ENCODE results near the gene NFATC2IP.

NFATC2IP gene

DNA sequence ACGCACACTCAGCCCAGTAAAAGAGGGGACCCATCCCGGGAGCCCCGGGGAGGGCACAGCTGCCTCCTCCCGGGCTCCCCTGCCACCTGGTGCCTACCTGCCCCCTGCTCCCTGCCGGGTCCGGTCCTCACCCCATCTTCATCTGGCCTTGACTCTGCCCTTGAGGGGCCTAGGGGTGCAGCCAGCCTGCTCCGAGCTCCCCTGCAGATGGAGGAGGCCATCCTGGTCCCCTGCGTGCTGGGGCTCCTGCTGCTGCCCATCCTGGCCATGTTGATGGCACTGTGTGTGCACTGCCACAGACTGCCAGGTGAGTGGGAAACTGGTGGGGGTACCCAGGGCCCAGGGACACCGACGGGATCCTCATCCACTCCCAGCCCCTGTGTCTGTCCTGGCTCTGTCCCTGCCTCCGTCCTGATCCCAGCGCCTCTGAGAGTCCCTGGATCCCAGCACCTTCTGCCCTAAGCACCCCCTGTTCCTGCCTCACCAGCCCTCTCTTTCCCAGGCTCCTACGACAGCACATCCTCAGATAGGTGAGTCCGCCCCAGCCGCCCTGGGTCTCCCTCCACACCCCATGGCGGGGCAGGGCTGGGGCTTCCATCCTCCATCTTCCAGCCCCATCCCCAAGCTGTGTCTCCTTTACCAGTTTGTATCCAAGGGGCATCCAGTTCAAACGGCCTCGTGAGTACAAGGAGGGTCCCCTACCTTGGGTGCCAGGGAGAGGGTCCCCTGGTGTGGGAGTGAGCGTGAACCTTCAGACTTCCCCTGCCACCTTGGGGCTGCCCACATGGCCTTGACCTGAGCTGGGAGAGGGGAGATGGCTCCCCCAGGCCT is 34.7 kb downstream of the NFATC2IP start:
- Histone ChIP-seq H3K4me3 (ENCODE audit: low read length) (no peak overlapping the region), H3K27me3 (ENCODE audit: insufficient read depth, low read length) (no peaks in the 10 kb centered on the region), H3K36me3 (ENCODE audit: insufficient read depth, low read length) (peaks cover 24% of the 10 kb centered on the region), H3K9me3 (ENCODE audit: insufficient read depth, low read depth, low read length) (no peaks in the 10 kb centered on the region), H3K4me1 (ENCODE audit: insufficient read depth, low read length) (no peaks in the 10 kb centered on the region), H3K9ac (ENCODE audit: low read depth, low read length) (no peak overlapping the region), H3K27ac (ENCODE audit: low read depth, low read length) (no peak overlapping the region)
- WGBS = 93% methylated on average over 19 of the region's 19 CpGs

- Histone ChIP-seq H3K27me3 (ENCODE audit: insufficient read depth, low read length) (no peaks in the 10 kb centered on the region), H3K27ac (ENCODE audit: low read depth, low read length) (no peak overlapping the region), H3K9ac (ENCODE audit: low read depth, low read length) (no peak overlapping the region), H3K36me3 (ENCODE audit: insufficient read depth, low read length) (peaks cover 19% of the 10 kb centered on the region), H3K4me1 (ENCODE audit: insufficient read depth, low read length) (no peaks in the 10 kb centered on the region), H3K9me3 (ENCODE audit: insufficient read depth, low read depth, low read length) (no peaks in the 10 kb centered on the region), H3K4me3 (ENCODE audit: low read length) (no peak overlapping the region)
- WGBS = 90% methylated on average over 7 of the region's 9 CpGs
Measured at GRCh38 chr16:28986046-28986445, 35.3 kb downstream of the NFATC2IP start.

DNA sequence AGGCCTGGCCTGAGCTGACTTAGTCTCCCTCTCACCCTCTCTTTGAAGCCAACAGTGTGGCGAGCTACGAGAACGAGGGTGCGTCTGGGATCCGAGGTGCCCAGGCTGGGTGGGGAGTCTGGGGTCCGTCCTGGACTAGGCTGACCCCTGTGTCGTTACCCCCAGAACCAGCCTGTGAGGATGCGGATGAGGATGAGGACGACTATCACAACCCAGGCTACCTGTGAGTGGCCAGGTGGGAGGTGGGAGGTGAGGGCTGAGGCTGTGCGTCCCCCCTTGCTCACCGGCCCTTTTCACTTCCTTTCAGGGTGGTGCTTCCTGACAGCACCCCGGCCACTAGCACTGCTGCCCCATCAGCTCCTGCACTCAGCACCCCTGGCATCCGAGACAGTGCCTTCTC is 35.8 kb downstream of the NFATC2IP start:
- Histone ChIP-seq H3K4me1 (ENCODE audit: insufficient read depth, low read length) (no peaks in the 10 kb centered on the region), H3K4me3 (ENCODE audit: low read length) (no peak overlapping the region), H3K27ac (ENCODE audit: low read depth, low read length) (no peak overlapping the region), H3K9me3 (ENCODE audit: insufficient read depth, low read depth, low read length) (no peaks in the 10 kb centered on the region), H3K27me3 (ENCODE audit: insufficient read depth, low read length) (no peaks in the 10 kb centered on the region), H3K9ac (ENCODE audit: low read depth, low read length) (no peak overlapping the region), H3K36me3 (ENCODE audit: insufficient read depth, low read length) (peaks cover 18% of the 10 kb centered on the region)
- 94% methylated on average over 13 of the region's 13 CpGs for WGBS

DNA sequence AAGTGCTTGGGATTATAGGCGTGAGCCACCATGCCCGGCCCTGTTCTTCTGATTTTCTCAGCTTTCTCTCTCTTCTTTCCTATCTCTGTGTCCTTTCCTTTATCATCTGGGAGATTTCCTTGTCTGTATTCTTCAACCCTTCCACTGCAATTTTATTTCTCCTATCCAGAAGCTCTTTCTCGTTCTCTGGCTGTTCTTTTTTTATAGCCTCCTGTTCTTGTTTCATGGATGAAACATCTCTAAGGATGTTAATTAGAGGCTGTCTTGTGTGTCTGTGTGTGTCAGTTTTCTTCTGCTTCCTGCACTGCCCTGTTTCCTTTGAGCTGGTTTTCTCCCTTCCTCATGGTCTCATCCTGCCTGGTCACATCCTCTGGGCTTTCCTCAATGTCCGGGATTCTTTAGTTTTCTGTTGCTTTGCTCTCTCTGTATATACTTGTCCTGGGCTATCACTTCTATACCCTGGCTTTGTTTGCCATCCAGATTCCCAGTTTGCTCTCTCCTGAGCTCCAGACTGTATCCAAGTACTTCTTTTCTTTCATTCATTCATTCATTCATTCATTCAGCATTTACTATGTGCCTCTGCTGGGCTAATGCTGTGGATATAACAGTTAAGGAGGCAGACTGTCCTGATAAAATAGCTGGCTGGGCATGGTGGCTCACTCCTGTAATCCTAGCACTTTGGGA is 36.6 kb downstream of the NFATC2IP start:
- no peak overlapping the region for H3K27ac ChIP-seq (ENCODE audit: low read depth, low read length)
- H3K4me3 ChIP-seq (ENCODE audit: low read length) = no peak overlapping the region
- no peaks in the 10 kb centered on the region for H3K4me1 ChIP-seq (ENCODE audit: insufficient read depth, low read length)
- WGBS = 94% methylated on average over 4 of the region's 4 CpGs
- H3K27me3 ChIP-seq (ENCODE audit: insufficient read depth, low read length) = no peaks in the 10 kb centered on the region
- no peak overlapping the region for H3K9ac ChIP-seq (ENCODE audit: low read depth, low read length)
- peaks cover 12% of the 10 kb centered on the region for H3K36me3 ChIP-seq (ENCODE audit: insufficient read depth, low read length)
- no peaks in the 10 kb centered on the region for H3K9me3 ChIP-seq (ENCODE audit: insufficient read depth, low read depth, low read length)

DNA sequence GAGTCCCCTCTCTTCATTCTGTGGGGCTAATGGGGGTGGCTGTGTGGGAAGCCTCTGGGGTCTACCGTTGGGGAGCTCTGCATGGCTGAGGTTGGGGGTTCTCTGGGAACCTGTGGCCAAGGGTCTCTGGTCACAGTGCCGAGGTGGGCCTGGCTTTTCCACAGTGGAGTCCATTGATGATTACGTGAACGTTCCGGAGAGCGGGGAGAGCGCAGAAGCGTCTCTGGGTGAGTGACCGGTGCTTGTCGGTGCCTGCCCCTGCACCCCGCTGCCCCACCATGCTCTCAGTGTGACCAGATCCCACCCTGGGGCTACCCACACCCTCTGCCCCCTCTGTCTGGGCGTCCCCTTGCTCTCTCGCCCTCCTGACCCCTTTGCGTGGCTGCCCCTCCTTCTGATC is 38.6 kb downstream of the NFATC2IP start:
- H3K27me3 ChIP-seq (ENCODE audit: insufficient read depth, low read length) = no peaks in the 10 kb centered on the region
- no peak overlapping the region for H3K27ac ChIP-seq (ENCODE audit: low read depth, low read length)
- peaks cover 5% of the 10 kb centered on the region for H3K36me3 ChIP-seq (ENCODE audit: insufficient read depth, low read length)
- no peaks in the 10 kb centered on the region for H3K4me1 ChIP-seq (ENCODE audit: insufficient read depth, low read length)
- H3K4me3 ChIP-seq (ENCODE audit: low read length) = no peak overlapping the region
- WGBS = 95% methylated on average over 14 of the region's 14 CpGs
- H3K9ac ChIP-seq (ENCODE audit: low read depth, low read length) = no peak overlapping the region
- H3K9me3 ChIP-seq (ENCODE audit: insufficient read depth, low read depth, low read length) = no peaks in the 10 kb centered on the region

DNA sequence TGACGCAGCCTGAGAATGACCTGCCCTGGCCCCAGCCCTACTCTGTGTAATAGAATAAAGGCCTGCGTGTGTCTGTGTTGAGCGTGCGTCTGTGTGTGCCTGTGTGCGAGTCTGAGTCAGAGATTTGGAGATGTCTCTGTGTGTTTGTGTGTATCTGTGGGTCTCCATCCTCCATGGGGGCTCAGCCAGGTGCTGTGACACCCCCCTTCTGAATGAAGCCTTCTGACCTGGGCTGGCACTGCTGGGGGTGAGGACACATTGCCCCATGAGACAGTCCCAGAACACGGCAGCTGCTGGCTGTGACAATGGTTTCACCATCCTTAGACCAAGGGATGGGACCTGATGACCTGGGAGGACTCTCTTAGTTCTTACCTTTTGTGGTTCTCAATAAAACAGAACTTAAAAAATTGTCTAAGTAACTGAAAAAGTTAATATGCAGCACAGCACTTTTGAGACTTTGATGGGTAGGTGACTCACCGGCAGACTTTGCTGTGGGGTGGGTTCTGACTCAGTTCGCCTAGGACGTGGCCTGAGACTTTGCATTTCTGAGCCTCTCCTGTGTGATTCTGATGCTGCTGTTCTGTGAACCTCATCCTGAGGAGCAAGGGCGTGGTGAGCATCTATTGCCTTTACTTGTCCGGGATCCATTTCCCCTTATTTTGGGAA is 39.8 kb downstream of the NFATC2IP start:
- H3K27me3 ChIP-seq (ENCODE audit: insufficient read depth, low read length) = no peaks in the 10 kb centered on the region
- no peaks in the 10 kb centered on the region for H3K4me1 ChIP-seq (ENCODE audit: insufficient read depth, low read length)
- no peaks in the 10 kb centered on the region for H3K9me3 ChIP-seq (ENCODE audit: insufficient read depth, low read depth, low read length)
- no peak overlapping the region for H3K9ac ChIP-seq (ENCODE audit: low read depth, low read length)
- peaks cover 5% of the 10 kb centered on the region for H3K36me3 ChIP-seq (ENCODE audit: insufficient read depth, low read length)
- 95% methylated on average over 11 of the region's 11 CpGs for WGBS
- no peak overlapping the region for H3K4me3 ChIP-seq (ENCODE audit: low read length)
- H3K27ac ChIP-seq (ENCODE audit: low read depth, low read length) = no peak overlapping the region

GRCh38 chr16:28991687-28992086 is 41.0 kb downstream of the NFATC2IP start:
- H3K9ac ChIP-seq (ENCODE audit: low read depth, low read length) = no peak overlapping the region
- no peak overlapping the region for H3K4me3 ChIP-seq (ENCODE audit: low read length)
- H3K27ac ChIP-seq (ENCODE audit: low read depth, low read length) = no peak overlapping the region
- 91% methylated on average over 8 of the region's 8 CpGs for WGBS
- H3K27me3 ChIP-seq (ENCODE audit: insufficient read depth, low read length) = no peaks in the 10 kb centered on the region
- no peaks in the 10 kb centered on the region for H3K9me3 ChIP-seq (ENCODE audit: insufficient read depth, low read depth, low read length)
- H3K4me1 ChIP-seq (ENCODE audit: insufficient read depth, low read length) = no peaks in the 10 kb centered on the region
- peaks cover 5% of the 10 kb centered on the region for H3K36me3 ChIP-seq (ENCODE audit: insufficient read depth, low read length)

DNA sequence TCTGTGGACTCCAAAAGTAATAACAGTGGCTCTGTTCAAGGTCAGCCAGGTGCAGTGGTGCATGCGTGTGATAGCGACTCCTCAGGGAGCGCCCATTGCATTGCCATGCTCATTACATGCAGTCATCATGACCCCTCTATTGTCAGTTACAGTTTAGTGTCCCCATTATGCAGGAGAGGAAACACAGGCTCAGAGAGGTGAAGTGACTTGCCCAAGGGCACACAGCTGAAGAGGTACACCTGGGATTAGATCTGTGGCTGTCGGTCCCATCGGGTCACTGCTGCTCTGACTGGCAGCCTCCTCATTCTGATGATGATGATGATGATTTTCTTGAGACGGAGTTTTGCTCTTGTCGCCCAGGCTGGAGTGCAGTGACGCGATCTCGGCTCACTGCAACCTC is 41.8 kb downstream of the NFATC2IP start:
- H3K36me3 ChIP-seq (ENCODE audit: insufficient read depth, low read length) = 0 out of 2 replicates have a peak, but pooled peaks cover under 1% of the 10 kb centered on the region
- H3K27me3 ChIP-seq (ENCODE audit: insufficient read depth, low read length) = no peaks in the 10 kb centered on the region
- H3K4me3 ChIP-seq (ENCODE audit: low read length) = no peak overlapping the region
- H3K4me1 ChIP-seq (ENCODE audit: insufficient read depth, low read length) = no peaks in the 10 kb centered on the region
- no peak overlapping the region for H3K27ac ChIP-seq (ENCODE audit: low read depth, low read length)
- H3K9ac ChIP-seq (ENCODE audit: low read depth, low read length) = no peak overlapping the region
- 95% methylated on average over 10 of the region's 10 CpGs for WGBS
- H3K9me3 ChIP-seq (ENCODE audit: insufficient read depth, low read depth, low read length) = no peaks in the 10 kb centered on the region

GRCh38 chr16:28998837-28999236 is 48.1 kb downstream of the NFATC2IP start:
- H3K4me3 ChIP-seq (ENCODE audit: low read length) = no peak overlapping the region
- H3K27ac ChIP-seq (ENCODE audit: low read depth, low read length) = no peak overlapping the region
- WGBS = 85% methylated on average over 3 of the region's 3 CpGs
- H3K4me1 ChIP-seq (ENCODE audit: insufficient read depth, low read length) = no peaks in the 10 kb centered on the region
- H3K9ac ChIP-seq (ENCODE audit: low read depth, low read length) = no peak overlapping the region
- H3K36me3 ChIP-seq (ENCODE audit: insufficient read depth, low read length) = no peaks in the 10 kb centered on the region
- H3K9me3 ChIP-seq (ENCODE audit: insufficient read depth, low read depth, low read length) = no peaks in the 10 kb centered on the region
- H3K27me3 ChIP-seq (ENCODE audit: insufficient read depth, low read length) = no peaks in the 10 kb centered on the region

DNA sequence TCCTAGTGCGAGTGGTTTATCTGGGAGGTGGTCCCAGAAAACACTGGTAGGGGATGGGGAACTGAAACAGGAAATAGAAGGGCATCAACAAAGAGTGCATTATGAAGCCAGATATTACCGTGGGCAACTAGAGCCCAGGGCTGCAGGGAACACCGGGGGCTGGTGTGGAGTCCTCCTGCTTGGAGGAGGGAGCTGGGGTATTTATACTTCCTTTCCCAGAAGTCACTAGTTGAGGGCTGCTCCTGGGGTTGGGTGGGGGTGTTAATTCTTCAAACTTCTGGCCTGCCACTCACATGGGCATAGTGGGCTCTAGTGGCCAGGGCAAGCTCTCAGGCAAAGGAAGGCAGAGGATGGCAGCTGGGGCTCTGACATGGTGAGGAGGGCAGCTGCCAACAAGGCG is 48.8 kb downstream of the NFATC2IP start:
- 73% methylated on average over 4 of the region's 4 CpGs for WGBS
- Histone ChIP-seq H3K9me3 (ENCODE audit: insufficient read depth, low read depth, low read length) (no peaks in the 10 kb centered on the region), H3K4me1 (ENCODE audit: insufficient read depth, low read length) (no peaks in the 10 kb centered on the region), H3K27ac (ENCODE audit: low read depth, low read length) (no peak overlapping the region), H3K4me3 (ENCODE audit: low read length) (no peak overlapping the region), H3K27me3 (ENCODE audit: insufficient read depth, low read length) (no peaks in the 10 kb centered on the region), H3K9ac (ENCODE audit: low read depth, low read length) (no peak overlapping the region), H3K36me3 (ENCODE audit: insufficient read depth, low read length) (no peaks in the 10 kb centered on the region)

DNA sequence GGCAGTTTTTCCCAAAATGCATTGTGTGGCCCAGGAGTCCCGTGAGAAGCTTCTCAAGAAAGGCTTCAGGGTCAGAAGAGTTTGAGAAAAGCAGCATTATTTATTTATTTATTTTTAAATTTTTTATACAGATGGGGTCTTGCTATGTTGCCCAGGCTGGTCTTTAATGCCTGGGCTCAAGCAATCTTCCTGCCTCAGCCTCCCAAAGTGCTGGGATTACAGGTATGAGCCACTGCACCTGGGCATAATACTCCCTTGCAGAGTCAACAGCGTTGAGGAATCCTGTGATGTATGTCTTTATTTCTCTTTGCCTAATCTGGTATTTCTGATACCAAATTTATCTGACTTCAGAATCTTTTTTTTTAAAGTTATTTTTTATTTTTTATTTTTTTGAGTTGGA is 49.3 kb downstream of the NFATC2IP start:
- no peaks in the 10 kb centered on the region for H3K27me3 ChIP-seq (ENCODE audit: insufficient read depth, low read length)
- 83% methylated on average over 2 of the region's 2 CpGs for WGBS

More for the DNA sequence above, 49.3 kb downstream of the NFATC2IP start:
- H3K4me1 ChIP-seq (ENCODE audit: insufficient read depth, low read length) = no peaks in the 10 kb centered on the region
- H3K27ac ChIP-seq (ENCODE audit: low read depth, low read length) = no peak overlapping the region
- no peaks in the 10 kb centered on the region for H3K36me3 ChIP-seq (ENCODE audit: insufficient read depth, low read length)
- no peak overlapping the region for H3K4me3 ChIP-seq (ENCODE audit: low read length)
- H3K9me3 ChIP-seq (ENCODE audit: insufficient read depth, low read depth, low read length) = no peaks in the 10 kb centered on the region
- H3K9ac ChIP-seq (ENCODE audit: low read depth, low read length) = no peak overlapping the region
